Erythroblast (primary cell): ENCODE data around the gene DSP.

Experiments
- GATA1 ChIP-seq: IDR thresholded peaks from 2 replicates; pipeline ENCODE4 v1.6.1; 2011; ENCODE audit warnings: low read depth, mild to moderate bottlenecking, control low read depth, low read length, moderate library complexity
- POLR2A ChIP-seq: IDR thresholded peaks from 2 replicates; pipeline ENCODE4 v1.6.1; 2011; ENCODE audit warnings: mild to moderate bottlenecking, low read length

GRCh38 chr6:7513529-7513928 lies 27.9 kb upstream of the DSP start:
- TF ChIP-seq POLR2A (no peak), GATA1 (no peak)
